SU-DHL-6 (cell line): Measurements from ENCODE around the gene CNBD2.

ENCODE experiments used
- H2AFZ ChIP-seq: fragments of 200-600 bp; sonication (generic); 2 replicates; pipeline ENCODE4 v1.6.1; 2014; ENCODE audit warnings: low read depth, mild to moderate bottlenecking, moderate library complexity, mixed read lengths, antibody characterized with exemption, low read length; ENCODE audit not compliant: severe bottlenecking
- H3F3A ChIP-seq: fragments of 200-600 bp; shearing (Covaris generic); 2 replicates; pipeline ENCODE4 v1.6.0; 2016; ENCODE audit warnings: antibody characterized with exemption, mild to moderate bottlenecking; ENCODE audit not compliant: insufficient read depth
- H3K27ac ChIP-seq: fragments of 200-600 bp; sonication (generic); 2 replicates; pipeline ENCODE4 v1.5.1; 2016; ENCODE audit warnings: low read depth, mild to moderate bottlenecking, low read length, moderate library complexity, mixed read lengths
- H3K27me3 ChIP-seq: fragments of 200-600 bp; sonication (generic), shearing (Covaris generic); 2 replicates; pipeline ENCODE4 v1.6.0; 2014; ENCODE audit warnings: mild to moderate bottlenecking, low read length
- H3K36me3 ChIP-seq: fragments of 200-600 bp; sonication (generic); 2 replicates; pipeline ENCODE4 v1.6.1; 2014; ENCODE audit warnings: mild to moderate bottlenecking, low read length, mixed read lengths
- H3K4me2 ChIP-seq: fragments of 300-600, 200-600 bp; shearing (Covaris generic), sonication (generic); 2 replicates; pipeline ENCODE4 v1.6.0; 2014; ENCODE audit warnings: low read length, low read depth, mild to moderate bottlenecking; ENCODE audit not compliant: poor library complexity, severe bottlenecking
- H3K4me3 ChIP-seq: fragments of 200-600 bp; sonication (generic); 2 replicates; pipeline ENCODE4 v1.5.1; 2014; ENCODE audit warnings: antibody characterized with exemption, low read length, mild to moderate bottlenecking, mixed read lengths; ENCODE audit not compliant: insufficient read depth, poor library complexity, severe bottlenecking
- H3K79me2 ChIP-seq: fragments of 200-600 bp; sonication (generic); 2 replicates; pipeline ENCODE4 v1.6.1; 2014; ENCODE audit warnings: mild to moderate bottlenecking, low read length, moderate library complexity; ENCODE audit not compliant: insufficient read depth
- H3K9ac ChIP-seq: fragments of 200-600 bp; sonication (generic); 2 replicates; pipeline ENCODE4 v1.7.0; 2014; ENCODE audit warnings: mild to moderate bottlenecking, low read length
- H3K9me2 ChIP-seq: fragments of 200-600 bp; sonication (generic); replicated peaks from 2 replicates; pipeline ENCODE4 v1.6.1; 2014; ENCODE audit warnings: low read length; ENCODE audit not compliant: insufficient read depth
- H3K9me3 ChIP-seq: fragments of 200-600 bp; sonication (generic); 2 replicates; pipeline ENCODE4 v1.6.1; 2014; ENCODE audit warnings: low read length, mixed read lengths; ENCODE audit not compliant: insufficient read depth
- H4K20me1 ChIP-seq: fragments of 200-600 bp; sonication (generic); 2 replicates; pipeline ENCODE4 v1.6.1; 2014; ENCODE audit warnings: low read depth, mild to moderate bottlenecking, antibody characterized with exemption, low read length, moderate library complexity, mixed read lengths
- EZH2phosphoT487 ChIP-seq: fragments of 200-600 bp; sonication (generic), shearing (Covaris generic); conservative IDR thresholded peaks from 2 replicates; pipeline ENCODE4 v1.6.1; 2018; ENCODE audit warnings: mild to moderate bottlenecking, antibody characterized with exemption, low read length, moderate library complexity, mixed read lengths
- TF ChIP-seq, protein P1 (sequence below): fragments of 200-600 bp; sonication (generic); IDR thresholded peaks from one replicate; pipeline ENCODE4 v1.5.1; 2017; ENCODE audit warnings: antibody characterized with exemption, mild to moderate bottlenecking, low read length, moderate library complexity; ENCODE audit not compliant: insufficient read depth, poor library complexity, severe bottlenecking

Gene CNBD2

DNA sequence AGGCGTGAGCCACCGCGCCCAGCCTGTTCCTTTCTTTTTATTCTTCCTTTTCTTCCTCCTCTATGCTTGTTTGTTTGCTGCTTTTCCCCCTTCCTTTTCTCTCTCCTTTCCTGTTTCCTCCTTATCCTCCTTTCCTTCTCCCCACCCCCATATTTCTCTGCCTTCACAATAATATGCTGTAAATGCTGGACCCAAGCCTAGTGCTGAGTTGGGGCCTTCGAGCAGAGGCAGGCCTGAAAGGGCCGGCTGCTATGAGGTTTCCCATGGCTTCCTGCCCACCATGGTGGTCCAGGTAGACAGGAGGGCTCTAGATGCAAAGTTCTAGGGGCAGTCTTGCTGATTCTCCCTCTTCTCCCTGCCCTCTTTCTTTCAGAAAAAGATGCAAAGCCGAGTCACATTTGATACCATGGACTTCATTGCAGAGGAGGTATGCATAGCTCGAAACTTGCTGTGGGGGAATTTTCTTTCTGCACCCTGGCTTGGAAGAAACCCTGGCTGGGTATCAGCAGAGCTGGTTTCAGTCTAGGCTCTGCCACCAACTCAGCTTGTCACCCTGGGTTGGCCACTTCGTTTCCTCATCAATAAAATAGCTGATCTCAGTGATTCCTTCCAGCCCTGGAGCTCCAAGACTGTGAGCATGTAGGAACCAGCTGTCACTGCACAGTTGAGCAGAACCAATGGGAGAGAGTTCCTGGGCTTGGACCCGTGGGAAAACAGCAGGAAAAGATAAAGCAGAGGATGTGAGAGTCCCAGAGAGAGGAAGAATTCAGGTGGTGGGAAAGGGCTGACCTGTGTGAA lies 7.4 kb downstream of the CNBD2 start:
- Histone ChIP-seq H4K20me1 (no peaks in the 10 kb centered on the region), H3K9me3 (no peaks in the 10 kb centered on the region), H3K9me2 (no peaks in the 10 kb centered on the region), H3K27ac (no peak overlapping the region), H3K27me3 (no peaks in the 10 kb centered on the region), H3F3A (no peaks in the 10 kb centered on the region), H3K4me2 (no peak overlapping the region), H2AFZ (no peak overlapping the region), H3K9ac (no peak overlapping the region), H3K79me2 (no peaks in the 10 kb centered on the region), H3K4me3 (no peak overlapping the region), H3K36me3 (no peaks in the 10 kb centered on the region)
- TF ChIP-seq EZH2phosphoT487 = no peak
- TF ChIP-seq, protein P1, sequence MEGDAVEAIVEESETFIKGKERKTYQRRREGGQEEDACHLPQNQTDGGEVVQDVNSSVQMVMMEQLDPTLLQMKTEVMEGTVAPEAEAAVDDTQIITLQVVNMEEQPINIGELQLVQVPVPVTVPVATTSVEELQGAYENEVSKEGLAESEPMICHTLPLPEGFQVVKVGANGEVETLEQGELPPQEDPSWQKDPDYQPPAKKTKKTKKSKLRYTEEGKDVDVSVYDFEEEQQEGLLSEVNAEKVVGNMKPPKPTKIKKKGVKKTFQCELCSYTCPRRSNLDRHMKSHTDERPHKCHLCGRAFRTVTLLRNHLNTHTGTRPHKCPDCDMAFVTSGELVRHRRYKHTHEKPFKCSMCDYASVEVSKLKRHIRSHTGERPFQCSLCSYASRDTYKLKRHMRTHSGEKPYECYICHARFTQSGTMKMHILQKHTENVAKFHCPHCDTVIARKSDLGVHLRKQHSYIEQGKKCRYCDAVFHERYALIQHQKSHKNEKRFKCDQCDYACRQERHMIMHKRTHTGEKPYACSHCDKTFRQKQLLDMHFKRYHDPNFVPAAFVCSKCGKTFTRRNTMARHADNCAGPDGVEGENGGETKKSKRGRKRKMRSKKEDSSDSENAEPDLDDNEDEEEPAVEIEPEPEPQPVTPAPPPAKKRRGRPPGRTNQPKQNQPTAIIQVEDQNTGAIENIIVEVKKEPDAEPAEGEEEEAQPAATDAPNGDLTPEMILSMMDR = no peak

DNA sequence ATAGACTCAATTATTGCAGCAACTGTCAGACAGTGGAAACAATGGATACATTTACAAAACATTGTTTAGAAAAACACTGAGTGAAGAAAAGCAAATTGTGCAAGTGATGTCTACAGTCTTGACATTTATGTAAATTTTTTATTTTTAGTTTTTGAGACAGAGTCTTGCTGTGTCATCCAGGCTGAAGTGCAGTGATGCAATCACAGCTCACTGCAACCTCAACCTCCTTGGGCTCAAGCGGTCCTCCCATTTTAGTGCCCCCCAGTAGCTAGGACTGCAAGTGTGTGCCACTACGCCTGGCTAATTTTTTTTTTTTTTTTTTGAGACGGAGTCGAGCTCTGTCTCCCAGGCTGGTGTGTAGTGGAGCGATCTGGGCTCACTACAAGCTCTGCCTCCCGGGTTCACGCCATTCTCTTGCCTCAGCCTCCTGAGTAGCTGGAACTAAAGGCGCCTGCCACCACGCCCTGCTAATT lies 9.7 kb downstream of the CNBD2 start:
- Histone ChIP-seq H3K4me3 (no peak overlapping the region), H3K4me2 (no peak overlapping the region), H3K27ac (no peak overlapping the region), H3K36me3 (no peaks in the 10 kb centered on the region), H3K79me2 (no peaks in the 10 kb centered on the region), H3K9me3 (no peaks in the 10 kb centered on the region), H3K9me2 (no peaks in the 10 kb centered on the region), H4K20me1 (no peaks in the 10 kb centered on the region), H3K27me3 (no peaks in the 10 kb centered on the region), H3F3A (no peaks in the 10 kb centered on the region), H2AFZ (no peak overlapping the region), H3K9ac (no peak overlapping the region)
- TF ChIP-seq, protein P1 = no peak
- TF ChIP-seq EZH2phosphoT487 = no peak

DNA sequence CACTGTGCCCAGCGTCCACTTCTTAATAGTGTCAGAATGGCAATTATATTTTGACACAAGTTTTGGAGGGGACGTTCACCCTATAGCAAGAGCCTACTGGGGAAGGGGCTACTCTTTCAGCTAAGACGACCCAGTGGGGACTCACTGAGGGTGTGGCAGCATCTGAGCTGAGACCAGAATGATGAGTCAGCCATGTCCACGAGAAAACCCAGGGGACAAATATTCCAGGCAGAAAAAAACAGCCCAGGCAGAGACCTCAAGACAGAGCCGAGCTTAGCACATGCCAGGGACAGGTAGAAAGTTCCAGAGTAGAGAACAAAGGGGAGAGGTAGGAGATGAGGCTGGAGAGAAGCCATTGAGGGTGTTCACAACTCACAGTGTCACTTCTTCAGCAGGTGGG lies 11.2 kb downstream of the CNBD2 start:
- H3K4me3 ChIP-seq = no peak overlapping the region
- no peaks in the 10 kb centered on the region for H3K27me3 ChIP-seq
- no peak overlapping the region for H2AFZ ChIP-seq
- no peak overlapping the region for H3K27ac ChIP-seq
- H3K9me3 ChIP-seq = no peaks in the 10 kb centered on the region
- no peaks in the 10 kb centered on the region for H3K36me3 ChIP-seq
- TF ChIP-seq EZH2phosphoT487 = no peak
- TF ChIP-seq, protein P1 = no peak
- no peaks in the 10 kb centered on the region for H4K20me1 ChIP-seq
- H3K4me2 ChIP-seq = no peak overlapping the region
- H3K9me2 ChIP-seq = no peaks in the 10 kb centered on the region
- H3K9ac ChIP-seq = no peak overlapping the region
- no peaks in the 10 kb centered on the region for H3F3A ChIP-seq
- no peaks in the 10 kb centered on the region for H3K79me2 ChIP-seq
